GM23338 (cell line): ENCODE measurements around the gene RHO. TPM values are rescaled to one million over a fixed set of nuclear protein-coding genes. Genes with fewer than 3 reads are reported as not detected.
"Not testable (repeated sequence)": the region's sequence is repeated elsewhere in the genome, so short reads cannot be mapped to it uniquely, and the experiment has no call there.

Experiments used
- ATAC-seq: fragments of 200-7000 bp; cut with Tn5 transposase; 3 replicates; pipeline ENCODE4 v1.9.1; 2020
- DNase-seq: peaks from one replicate; pipeline ENCODE4 v3.0.0-alpha.2; 2015; ENCODE audit warnings: low spot score
- H2AFZ ChIP-seq: fragments of 200-600 bp; sonication (generic); 2 replicates; pipeline ENCODE4 v1.8.0; 2016; ENCODE audit warnings: antibody characterized with exemption, mild to moderate bottlenecking, moderate library complexity
- H3F3A ChIP-seq: fragments of 200-600 bp; sonication (generic); replicated peaks from 2 replicates; pipeline ENCODE4 v1.8.0; 2017; ENCODE audit warnings: antibody characterized with exemption, mixed run types, low read depth
- H3K27ac ChIP-seq: fragments of 200-600 bp; sonication (generic); 2 replicates; pipeline ENCODE4 v1.6.1; 2016; ENCODE audit warnings: low read depth
- H3K27me3 ChIP-seq: fragments of 200-600 bp; sonication (generic); 2 replicates; pipeline ENCODE4 v1.8.0; 2016; ENCODE audit warnings: mild to moderate bottlenecking, mixed run types, moderate library complexity; ENCODE audit not compliant: insufficient read depth
- H3K36me3 ChIP-seq: fragments of 200-600 bp; sonication (generic); 2 replicates; pipeline ENCODE4 v1.8.0; 2016; ENCODE audit warnings: mild to moderate bottlenecking; ENCODE audit not compliant: insufficient read depth
- H3K4me1 ChIP-seq: fragments of 200-600 bp; sonication (generic); 2 replicates; pipeline ENCODE4 v1.8.0; 2016; ENCODE audit warnings: mild to moderate bottlenecking, moderate library complexity; ENCODE audit not compliant: insufficient read depth
- H3K4me2 ChIP-seq: fragments of 200-600 bp; sonication (generic); 2 replicates; pipeline ENCODE4 v1.7.1; 2017; ENCODE audit warnings: mixed run types
- H3K4me3 ChIP-seq: fragments of 200-600 bp; sonication (generic); 2 replicates; pipeline ENCODE4 v1.6.1; 2016; ENCODE audit warnings: mixed run types
- H3K79me2 ChIP-seq: fragments of 200-600 bp; sonication (generic); replicated peaks from 2 replicates; pipeline ENCODE4 v1.8.0; 2017; ENCODE audit warnings: mild to moderate bottlenecking; ENCODE audit not compliant: insufficient read depth
- H3K9me2 ChIP-seq: fragments of 200-600 bp; sonication (generic); 2 replicates; pipeline ENCODE4 v1.8.0; 2017; ENCODE audit not compliant: insufficient read depth
- H4K20me1 ChIP-seq: fragments of 200-600 bp; sonication (generic); replicated peaks from 2 replicates; pipeline ENCODE4 v1.8.0; 2017; ENCODE audit warnings: mild to moderate bottlenecking; ENCODE audit not compliant: insufficient read depth
- H3K27ac Mint-ChIP-seq: 2 replicates; pipeline ENCODE4 v1.8.0; 2020; ENCODE audit warnings: inconsistent platforms, mild to moderate bottlenecking, moderate library complexity, mixed read lengths
- H3K27me3 Mint-ChIP-seq: 3 replicates; pipeline ENCODE4 v1.8.0; 2022; ENCODE audit warnings: low read depth, mild to moderate bottlenecking, moderate library complexity, mixed read lengths, inconsistent platforms; ENCODE audit not compliant: insufficient read depth, poor library complexity
- H3K36me3 Mint-ChIP-seq: 3 replicates; pipeline ENCODE4 v1.8.0; 2021; ENCODE audit warnings: low read depth, mild to moderate bottlenecking, inconsistent platforms, moderate library complexity, mixed read lengths
- H3K4me1 Mint-ChIP-seq: 3 replicates; pipeline ENCODE4 v1.8.0; 2020; ENCODE audit warnings: mild to moderate bottlenecking, inconsistent platforms, mixed read lengths
- H3K4me3 Mint-ChIP-seq: 3 replicates; pipeline ENCODE4 v1.8.0; 2021; ENCODE audit warnings: moderate library complexity, mild to moderate bottlenecking, inconsistent platforms, mixed read lengths
- H3K9me3 Mint-ChIP-seq: 3 replicates; pipeline ENCODE4 v1.8.0; 2020; ENCODE audit warnings: moderate library complexity, mild to moderate bottlenecking, inconsistent platforms, mixed read lengths
- CREB1 ChIP-seq: fragments of 250-450 bp; sonication (Bioruptor Pico); IDR thresholded peaks from 2 replicates; pipeline ENCODE4 v1.5.0; 2020; ENCODE audit warnings: low read depth, mild to moderate bottlenecking, moderate library complexity
- EZH2phosphoT487 ChIP-seq: fragments of 200-600 bp; sonication (generic); IDR thresholded peaks from one replicate; pipeline ENCODE4 v1.8.1; 2018; ENCODE audit warnings: antibody characterized with exemption; ENCODE audit not compliant: unreplicated experiment
- ZNF331 ChIP-seq: fragments of 250-450 bp; sonication (Bioruptor Pico); IDR thresholded peaks from 2 replicates; pipeline ENCODE4 v1.5.0; 2020; ENCODE audit warnings: low read depth, mild to moderate bottlenecking, moderate library complexity
- polyA plus RNA-seq: library from polyadenylated mRNA; unstranded; fragments of >200 nt; fragmentation: Nextera tagmentation; extraction: Ambion mirVana; gene quantifications from 2 replicates; pipeline ENCODE4 v1.2.1, GENCODE V29; 2016
- total RNA-seq: library from RNA; depleted of rRNA; stranded (reverse); fragments of >200 nt; shearing (Covaris generic); gene quantifications from 2 replicates; pipeline ENCODE4 v1.2.3, GENCODE V29; 2014
- TF ChIP-seq, protein P1 (sequence below): IDR thresholded peaks from 2 replicates; pipeline ENCODE4 v1.6.1; 2016; ENCODE audit warnings: antibody characterized with exemption
- TF ChIP-seq, protein P2 (sequence below), 2 experiments: fragments of 200-600 bp in 1 of 2; sonication (generic) in 1 of 2; conservative IDR thresholded peaks; 2 replicates each; pipeline versions ENCODE4 v1.5.1 to v1.6.1; 2016 to 2017; ENCODE audit warnings: antibody characterized with exemption in 2 of 2, low read depth in 2 of 2, mild to moderate bottlenecking in 2 of 2, moderate library complexity in 1 of 2

RHO gene
- total and polyA plus RNA-seq, 2 experiments from 2014 or later = not detected

DNA sequence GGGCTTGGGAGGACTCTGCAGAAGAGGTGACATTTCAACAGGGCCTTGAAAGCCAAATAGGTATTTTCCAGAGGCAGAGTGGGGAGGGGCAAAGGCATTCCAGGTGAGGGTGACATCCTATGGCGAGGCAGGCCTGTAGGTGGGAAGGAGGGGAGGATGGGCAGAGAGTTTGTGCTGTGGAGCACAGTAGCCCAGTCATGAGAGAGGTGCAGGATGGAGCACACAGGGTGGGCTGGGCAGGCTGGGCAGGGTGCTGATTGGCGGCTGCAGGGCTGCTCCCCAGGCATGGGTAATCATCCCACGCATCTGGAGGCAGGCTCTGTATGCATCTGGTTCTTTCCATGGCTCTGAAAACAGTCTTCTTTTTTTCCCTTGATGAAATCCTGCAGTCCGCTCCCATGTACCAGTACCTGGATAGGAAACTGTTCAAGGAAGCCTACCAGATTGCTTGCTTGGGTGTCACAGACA is 40.5 kb upstream of the RHO start:
- not testable (repeated sequence) for H3K79me2 ChIP-seq

DNA sequence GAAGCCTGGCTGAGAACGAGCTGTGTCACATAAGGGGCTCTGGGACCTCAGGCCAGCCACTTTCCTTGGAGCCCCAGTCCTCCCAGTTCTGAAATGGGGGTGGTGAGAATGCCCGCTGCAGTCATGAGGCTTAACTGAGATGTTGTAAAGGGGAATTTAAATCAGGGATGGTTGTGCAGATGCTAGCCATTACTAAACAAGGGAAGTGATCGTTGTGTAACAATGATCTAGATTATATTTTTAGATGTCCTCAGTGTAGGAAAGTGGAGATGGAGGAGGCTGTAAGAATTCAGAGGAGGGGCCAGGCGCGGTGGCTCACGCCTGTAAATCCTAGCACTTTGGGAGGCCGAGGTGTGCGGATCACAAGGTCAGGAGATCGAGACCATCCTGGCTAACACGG is 39.2 kb upstream of the RHO start:
- H3F3A ChIP-seq, H3K36me3 Mint-ChIP-seq, DNase-seq, H3K36me3 ChIP-seq, H3K9me3 Mint-ChIP-seq, H3K4me2 ChIP-seq, H3K4me3 Mint-ChIP-seq, H3K27ac Mint-ChIP-seq, ATAC-seq, H2AFZ ChIP-seq, H3K27me3 ChIP-seq, H3K27ac ChIP-seq, H3K79me2 ChIP-seq, H3K9me2 ChIP-seq, H4K20me1 ChIP-seq, H3K4me3 ChIP-seq: not testable (repeated sequence)
- peaks cover 14% of the 10 kb centered on the region for H3K4me1 ChIP-seq
- Mint-ChIP-seq H3K27me3 (peaks cover 15% of the 10 kb centered on the region), H3K4me1 (peaks cover 37% of the 10 kb centered on the region)

More for the DNA sequence above, 40.5 kb upstream of the RHO start:
- not testable (repeated sequence) for H4K20me1 ChIP-seq, H3F3A ChIP-seq, H2AFZ ChIP-seq, H3K9me3 Mint-ChIP-seq, H3K4me3 Mint-ChIP-seq, H3K4me3 ChIP-seq, H3K4me2 ChIP-seq, H3K27me3 ChIP-seq, H3K36me3 ChIP-seq, H3K9me2 ChIP-seq, H3K27ac ChIP-seq, H3K36me3 Mint-ChIP-seq
- Mint-ChIP-seq H3K4me1 (peaks cover 49% of the 10 kb centered on the region), H3K27ac (peak overlapping the region; percentile 64), H3K27me3 (peaks cover 14% of the 10 kb centered on the region)
- DNase-seq (peak; percentile 17), ATAC-seq (peak; percentile 12)
- peaks cover 14% of the 10 kb centered on the region for H3K4me1 ChIP-seq

DNA sequence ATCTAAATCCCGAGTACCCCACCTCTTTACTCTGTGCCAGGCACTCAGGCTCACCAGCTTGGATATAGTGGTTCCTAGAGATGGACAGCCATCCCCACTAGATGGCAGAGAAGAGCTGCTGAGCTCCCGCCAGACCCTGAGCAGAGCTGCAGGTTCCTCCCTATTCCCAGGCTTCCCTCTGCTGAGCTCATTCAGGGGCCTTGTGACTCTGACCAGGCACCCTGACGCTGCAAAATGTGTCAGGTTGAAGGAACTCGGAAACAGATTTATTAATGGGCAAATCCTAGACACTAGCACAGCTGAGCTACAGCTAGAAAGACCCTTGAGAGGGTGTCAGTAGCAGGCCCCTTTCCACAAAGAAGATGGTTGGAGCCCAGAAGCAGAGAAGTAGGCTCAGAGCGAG is 38.2 kb upstream of the RHO start:
- ATAC-seq = peak; percentile 93
- peak; percentile 89 for DNase-seq
- H3K4me3 ChIP-seq = no peak overlapping the region
- Mint-ChIP-seq H3K27ac (peak overlapping the region; percentile 96), H3K4me1 (peaks cover 39% of the 10 kb centered on the region), H3K36me3 (no peaks in the 10 kb centered on the region; the same call in 1 of the 3 replicates), H3K9me3 (no peaks in the 10 kb centered on the region), H3K27me3 (peaks cover 15% of the 10 kb centered on the region), H3K4me3 (no peak overlapping the region)
- TF ChIP-seq EZH2phosphoT487 (no peak), ZNF331 (no peak), CREB1 (CRISPR knock-in tag) (no peak)
- TF ChIP-seq, protein P1, sequence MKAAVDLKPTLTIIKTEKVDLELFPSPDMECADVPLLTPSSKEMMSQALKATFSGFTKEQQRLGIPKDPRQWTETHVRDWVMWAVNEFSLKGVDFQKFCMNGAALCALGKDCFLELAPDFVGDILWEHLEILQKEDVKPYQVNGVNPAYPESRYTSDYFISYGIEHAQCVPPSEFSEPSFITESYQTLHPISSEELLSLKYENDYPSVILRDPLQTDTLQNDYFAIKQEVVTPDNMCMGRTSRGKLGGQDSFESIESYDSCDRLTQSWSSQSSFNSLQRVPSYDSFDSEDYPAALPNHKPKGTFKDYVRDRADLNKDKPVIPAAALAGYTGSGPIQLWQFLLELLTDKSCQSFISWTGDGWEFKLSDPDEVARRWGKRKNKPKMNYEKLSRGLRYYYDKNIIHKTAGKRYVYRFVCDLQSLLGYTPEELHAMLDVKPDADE = no peak
- TF ChIP-seq, protein P2, sequence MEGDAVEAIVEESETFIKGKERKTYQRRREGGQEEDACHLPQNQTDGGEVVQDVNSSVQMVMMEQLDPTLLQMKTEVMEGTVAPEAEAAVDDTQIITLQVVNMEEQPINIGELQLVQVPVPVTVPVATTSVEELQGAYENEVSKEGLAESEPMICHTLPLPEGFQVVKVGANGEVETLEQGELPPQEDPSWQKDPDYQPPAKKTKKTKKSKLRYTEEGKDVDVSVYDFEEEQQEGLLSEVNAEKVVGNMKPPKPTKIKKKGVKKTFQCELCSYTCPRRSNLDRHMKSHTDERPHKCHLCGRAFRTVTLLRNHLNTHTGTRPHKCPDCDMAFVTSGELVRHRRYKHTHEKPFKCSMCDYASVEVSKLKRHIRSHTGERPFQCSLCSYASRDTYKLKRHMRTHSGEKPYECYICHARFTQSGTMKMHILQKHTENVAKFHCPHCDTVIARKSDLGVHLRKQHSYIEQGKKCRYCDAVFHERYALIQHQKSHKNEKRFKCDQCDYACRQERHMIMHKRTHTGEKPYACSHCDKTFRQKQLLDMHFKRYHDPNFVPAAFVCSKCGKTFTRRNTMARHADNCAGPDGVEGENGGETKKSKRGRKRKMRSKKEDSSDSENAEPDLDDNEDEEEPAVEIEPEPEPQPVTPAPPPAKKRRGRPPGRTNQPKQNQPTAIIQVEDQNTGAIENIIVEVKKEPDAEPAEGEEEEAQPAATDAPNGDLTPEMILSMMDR (conservative IDR thresholded peaks at IDR 0.05; ENCODE audit: low read depth in 2 of 2) = peak; percentile 87 to 93
- no peaks in the 10 kb centered on the region for H3K9me2 ChIP-seq
- no peaks in the 10 kb centered on the region for H3K36me3 ChIP-seq
- H3K4me1 ChIP-seq = peaks cover 20% of the 10 kb centered on the region
- no peaks in the 10 kb centered on the region for H3K27me3 ChIP-seq
- no peaks in the 10 kb centered on the region for H4K20me1 ChIP-seq
- no peak overlapping the region for H2AFZ ChIP-seq
- H3K79me2 ChIP-seq = no peaks in the 10 kb centered on the region
- H3F3A ChIP-seq = no peaks in the 10 kb centered on the region
- H3K4me2 ChIP-seq = no peak overlapping the region
- H3K27ac ChIP-seq = 0 out of 2 replicates have a peak overlapping the region, but pooled peaks have one; percentile 2

DNA sequence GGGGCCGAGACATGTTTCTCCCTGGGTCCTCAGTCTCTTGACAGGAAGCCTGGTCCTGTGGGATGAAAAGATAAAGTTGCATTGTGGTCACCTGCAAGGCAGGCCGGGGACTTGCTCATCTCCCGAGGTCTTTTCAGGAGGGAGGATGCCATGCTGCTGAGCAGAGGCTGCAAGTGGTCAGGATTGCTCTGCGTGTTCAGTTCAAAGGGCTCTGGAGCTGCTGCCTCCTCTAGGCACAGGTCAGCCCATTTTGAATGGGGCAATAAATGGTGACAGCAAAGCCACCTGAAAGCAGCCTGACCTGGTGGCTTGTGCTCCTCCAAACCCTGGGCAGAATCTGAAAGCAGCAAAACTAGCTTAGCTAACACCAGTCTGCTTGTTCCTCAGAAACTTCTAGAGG is 37.4 kb upstream of the RHO start:
- H3K27me3 ChIP-seq, H3K9me3 Mint-ChIP-seq, H3K4me2 ChIP-seq, DNase-seq, H3F3A ChIP-seq, H2AFZ ChIP-seq, H4K20me1 ChIP-seq, H3K9me2 ChIP-seq, H3K36me3 ChIP-seq, H3K4me3 Mint-ChIP-seq, ATAC-seq, H3K36me3 Mint-ChIP-seq, H3K79me2 ChIP-seq, H3K4me3 ChIP-seq: not testable (repeated sequence)
- H3K4me1 Mint-ChIP-seq = peaks cover 35% of the 10 kb centered on the region
- peaks cover 15% of the 10 kb centered on the region for H3K27me3 Mint-ChIP-seq
- H3K4me1 ChIP-seq = peaks cover 18% of the 10 kb centered on the region
- peak overlapping the region; percentile 96 for H3K27ac Mint-ChIP-seq
- 0 out of 2 replicates have a peak overlapping the region, but pooled peaks have one; percentile 2 for H3K27ac ChIP-seq
